NCI-H2196 (cell line): ENCODE results near the gene MSI2.
A peak's percentile ranks its signal among the peaks of the same experiment; 100 is the strongest.

Experiments
- DNase-seq: peaks from one replicate; lab custom pipeline; 2025; ENCODE audit not compliant: unreplicated experiment; lab: John Stamatoyannopoulos, UW

Gene MSI2

DNA sequence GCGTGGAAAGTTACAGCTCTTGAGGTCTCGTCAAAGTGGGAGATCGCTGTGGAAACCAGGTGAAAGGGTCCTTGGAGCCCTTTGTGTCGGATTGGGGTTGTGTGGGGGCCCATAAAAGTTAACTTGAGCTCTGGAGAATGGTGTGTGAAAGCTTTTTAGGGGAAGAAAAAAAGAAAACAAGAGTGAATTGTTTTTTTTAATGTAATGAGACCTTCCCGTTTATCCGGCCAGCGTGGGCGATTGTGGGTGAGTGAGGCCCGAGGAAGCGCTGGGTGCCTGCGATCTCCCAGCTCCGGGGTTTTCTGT is 150.6 kb downstream of the MSI2 start:
- DNase-seq = no peak

DNA sequence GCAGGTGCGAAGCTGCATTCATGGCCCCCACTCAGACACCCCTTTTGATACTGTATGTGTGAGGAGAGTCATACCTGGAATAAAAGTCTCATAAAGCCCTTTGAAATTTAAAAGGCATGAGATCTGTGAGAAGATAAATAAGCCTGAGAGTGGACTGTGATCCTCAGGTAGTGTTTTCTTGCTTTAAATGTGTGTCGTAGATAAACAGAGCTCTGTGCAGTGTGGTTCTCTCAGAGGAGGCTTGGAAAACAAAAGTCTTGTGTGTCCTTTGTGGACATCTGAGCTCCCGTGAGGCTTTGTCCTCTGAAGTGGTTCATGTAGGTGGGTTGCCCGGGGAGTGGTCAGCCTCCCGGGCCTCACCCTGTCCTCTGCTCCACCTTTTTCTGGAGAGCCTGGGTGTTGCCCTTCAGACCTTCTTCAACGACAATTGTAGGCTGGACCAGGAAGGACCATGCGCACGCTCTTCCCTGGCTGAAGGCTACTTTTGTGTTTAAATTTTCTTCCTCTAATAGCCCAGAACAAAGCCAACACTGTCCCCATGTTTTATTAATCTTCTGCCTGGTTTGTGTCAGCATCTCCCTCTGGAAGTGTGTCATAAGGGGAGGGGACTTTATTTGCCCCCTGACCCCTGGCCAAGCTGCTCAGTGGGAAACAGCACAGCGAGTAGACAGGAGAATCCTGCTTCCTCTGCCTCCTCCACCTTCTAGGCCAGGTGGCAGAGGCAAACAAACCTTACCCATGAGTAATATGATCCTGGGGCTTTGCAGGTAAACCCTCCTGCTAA is 151.2 kb downstream of the MSI2 start:
- peak; percentile 84 for DNase-seq

DNA sequence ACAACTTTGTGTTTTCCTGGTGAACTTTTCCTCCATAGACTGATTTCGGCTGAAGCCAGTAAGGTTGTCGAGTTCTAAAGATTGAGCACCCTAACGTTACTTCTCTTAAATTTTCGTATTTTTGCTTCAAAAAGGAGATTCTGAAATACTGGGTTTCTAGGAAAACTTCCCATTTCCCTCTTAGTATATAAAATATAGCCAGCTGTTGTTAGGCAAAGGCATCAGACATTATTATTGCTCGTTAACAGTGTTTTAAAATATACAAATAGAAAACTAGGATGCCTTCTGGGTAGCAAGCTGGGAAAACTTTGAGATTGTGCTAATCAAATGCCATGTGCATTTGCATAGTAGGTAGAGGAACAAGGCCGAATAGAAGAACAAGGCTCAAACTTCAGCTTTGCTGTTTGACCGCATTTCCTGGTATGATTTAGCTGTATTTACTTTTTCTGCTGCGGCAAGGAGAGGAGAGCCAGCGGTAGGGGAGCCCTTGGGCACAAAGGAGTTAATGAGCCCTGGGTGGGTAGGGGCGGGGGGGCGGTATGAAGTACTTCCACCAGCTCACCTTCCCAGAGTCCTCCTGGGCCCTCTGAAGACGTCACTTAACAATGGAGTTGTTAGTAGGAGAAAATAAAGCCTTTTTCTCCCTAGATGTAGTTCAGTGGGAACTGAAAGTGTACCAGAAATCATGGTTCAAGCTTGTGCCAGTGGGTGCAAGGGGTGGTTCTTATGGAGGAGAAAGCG is 151.9 kb downstream of the MSI2 start:
- DNase-seq = peak; percentile 59

DNA sequence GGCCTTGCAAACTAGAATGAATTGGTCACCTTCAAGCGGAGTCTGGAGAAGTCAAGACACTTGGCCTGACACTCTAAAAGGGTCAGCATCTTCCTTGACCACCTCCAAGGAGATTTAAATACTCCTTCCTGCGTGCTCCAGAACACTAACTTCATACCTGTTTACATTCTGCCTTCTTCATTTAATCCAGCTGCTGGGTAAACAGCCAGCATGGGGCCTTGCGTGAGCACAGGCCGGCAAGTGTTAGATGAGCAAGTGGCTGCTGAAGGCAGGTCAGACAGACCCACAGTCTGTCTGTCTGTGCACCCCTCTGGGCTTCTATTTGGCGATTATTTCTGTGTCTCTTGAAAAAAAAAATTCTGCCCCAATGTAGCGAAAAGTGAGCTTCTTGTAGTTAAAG is 153.8 kb downstream of the MSI2 start:
- DNase-seq = no peak

DNA sequence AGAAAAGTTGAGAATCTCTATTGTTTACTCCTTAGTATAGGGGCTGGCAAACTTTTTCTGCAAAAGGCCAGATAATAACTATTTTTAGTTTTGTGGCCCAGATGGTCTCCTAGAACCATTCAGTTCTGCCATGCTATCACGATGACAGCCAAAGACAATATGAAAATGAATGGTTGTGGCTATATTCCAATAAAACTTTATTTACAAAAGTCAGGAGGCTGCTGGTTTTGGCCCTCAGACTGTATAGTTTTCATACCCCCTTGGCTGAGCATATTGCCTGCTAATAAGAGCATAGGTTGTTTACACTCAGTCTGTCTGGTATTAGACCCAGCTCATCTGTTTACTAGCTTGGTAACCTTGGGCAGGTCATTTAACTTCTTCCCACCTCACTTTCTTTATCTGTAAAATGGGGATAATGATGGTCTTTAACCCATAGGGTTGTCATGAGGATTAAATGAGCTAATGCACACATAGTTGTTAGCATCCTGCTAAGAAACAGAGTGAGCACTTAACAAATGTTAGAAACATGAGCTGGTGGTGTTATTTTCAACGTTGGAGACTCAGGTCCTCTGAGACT is 156.3 kb downstream of the MSI2 start:
- DNase-seq = no peak

DNA sequence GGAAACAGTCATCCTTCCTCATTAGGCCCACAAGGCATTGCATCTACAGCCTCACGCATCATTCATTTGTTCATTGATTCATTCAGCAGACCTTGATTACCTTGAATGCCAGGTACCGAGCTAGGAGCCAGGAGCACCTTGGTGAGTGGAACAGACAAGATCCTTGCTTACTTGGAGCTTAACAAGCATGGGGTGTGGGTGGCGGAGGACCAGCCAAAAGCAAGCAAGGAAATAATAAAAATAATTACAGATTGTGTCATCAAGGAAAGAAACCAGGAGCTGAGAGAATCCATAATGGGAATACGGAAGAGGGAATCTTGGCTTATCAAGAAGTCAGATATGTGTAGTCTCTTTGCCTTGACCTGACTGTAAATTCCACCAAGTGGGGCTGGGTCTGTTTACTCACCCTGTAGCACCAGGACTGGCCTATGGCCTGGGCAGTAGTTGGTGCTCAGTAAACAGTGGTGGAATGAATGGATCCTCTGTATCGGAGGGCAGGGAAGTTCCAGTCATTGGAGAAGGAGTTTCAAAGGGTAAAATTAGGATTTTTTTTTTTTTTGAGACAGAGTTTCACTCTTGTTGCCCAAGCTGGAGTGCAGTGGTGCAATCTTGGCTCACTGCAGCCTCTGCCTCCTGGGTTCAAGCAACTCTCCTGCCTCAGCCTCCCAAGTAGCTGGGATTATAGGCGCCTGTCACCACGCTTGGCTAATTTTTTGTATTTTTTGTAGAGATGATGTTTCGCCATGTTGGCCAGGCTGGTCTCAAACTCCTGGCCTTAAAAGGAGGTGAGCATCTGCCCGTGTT is 157.7 kb downstream of the MSI2 start:
- DNase-seq = no peak

DNA sequence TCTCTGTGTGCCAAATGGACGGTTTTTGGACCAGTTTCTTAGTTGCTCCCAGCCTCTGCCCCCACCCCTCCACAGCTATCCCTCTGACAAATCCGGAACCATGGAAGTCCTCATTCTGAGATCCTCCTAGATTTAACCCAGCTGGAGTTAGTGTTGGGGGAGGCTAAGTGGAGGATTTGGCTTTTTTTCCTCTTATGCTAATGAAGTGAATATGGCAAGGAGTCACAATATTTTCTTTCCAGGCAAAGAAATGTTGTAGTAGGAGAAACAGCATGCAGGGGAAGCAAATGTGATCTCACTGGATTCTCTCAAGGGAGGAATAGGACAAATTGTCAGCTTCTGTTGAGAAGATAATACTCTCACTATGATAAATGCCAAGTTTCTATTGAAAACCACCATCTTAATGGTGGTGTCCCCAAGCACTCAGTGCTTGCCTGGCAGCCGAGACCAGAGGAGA is 159.5 kb downstream of the MSI2 start:
- DNase-seq = no peak

DNA sequence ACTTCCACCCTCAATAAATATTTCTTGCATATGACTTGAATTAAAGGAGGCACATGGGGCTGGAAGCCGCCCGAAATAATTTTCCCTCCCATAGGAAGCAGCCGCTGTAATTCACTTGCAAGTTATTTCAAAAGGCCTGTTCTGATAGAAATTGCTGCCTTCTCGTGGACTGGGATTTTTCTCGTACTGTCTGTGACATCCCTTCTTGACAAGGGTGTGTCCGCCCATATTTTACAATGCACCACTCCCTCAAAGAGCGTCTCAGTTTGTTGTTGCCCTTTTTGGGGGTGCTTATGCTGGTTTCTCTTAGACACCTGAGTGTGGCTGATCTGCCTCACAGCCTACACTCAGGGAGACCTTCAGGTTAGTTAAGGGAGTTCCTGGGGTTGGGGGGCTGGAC is 160.0 kb downstream of the MSI2 start:
- DNase-seq = no peak

DNA sequence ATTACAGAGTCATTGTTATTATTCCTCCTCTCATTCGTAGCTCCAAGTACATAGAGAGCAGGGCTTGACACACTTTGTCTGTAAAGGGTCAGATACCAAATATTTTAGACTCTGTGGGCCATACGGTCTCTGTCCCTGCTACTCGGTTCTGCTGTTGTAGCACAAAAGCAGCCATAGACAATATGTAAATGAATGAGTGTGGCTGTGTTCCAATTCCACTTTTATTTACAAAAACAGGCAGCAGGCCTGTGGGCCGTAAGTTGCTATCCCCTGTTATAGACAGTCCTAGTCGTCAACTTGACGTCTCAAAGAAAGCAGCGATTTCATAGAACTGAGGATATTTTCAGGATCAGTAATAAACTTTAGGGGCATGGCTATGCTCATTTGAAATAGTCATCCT is 161.6 kb downstream of the MSI2 start:
- no peak for DNase-seq

DNA sequence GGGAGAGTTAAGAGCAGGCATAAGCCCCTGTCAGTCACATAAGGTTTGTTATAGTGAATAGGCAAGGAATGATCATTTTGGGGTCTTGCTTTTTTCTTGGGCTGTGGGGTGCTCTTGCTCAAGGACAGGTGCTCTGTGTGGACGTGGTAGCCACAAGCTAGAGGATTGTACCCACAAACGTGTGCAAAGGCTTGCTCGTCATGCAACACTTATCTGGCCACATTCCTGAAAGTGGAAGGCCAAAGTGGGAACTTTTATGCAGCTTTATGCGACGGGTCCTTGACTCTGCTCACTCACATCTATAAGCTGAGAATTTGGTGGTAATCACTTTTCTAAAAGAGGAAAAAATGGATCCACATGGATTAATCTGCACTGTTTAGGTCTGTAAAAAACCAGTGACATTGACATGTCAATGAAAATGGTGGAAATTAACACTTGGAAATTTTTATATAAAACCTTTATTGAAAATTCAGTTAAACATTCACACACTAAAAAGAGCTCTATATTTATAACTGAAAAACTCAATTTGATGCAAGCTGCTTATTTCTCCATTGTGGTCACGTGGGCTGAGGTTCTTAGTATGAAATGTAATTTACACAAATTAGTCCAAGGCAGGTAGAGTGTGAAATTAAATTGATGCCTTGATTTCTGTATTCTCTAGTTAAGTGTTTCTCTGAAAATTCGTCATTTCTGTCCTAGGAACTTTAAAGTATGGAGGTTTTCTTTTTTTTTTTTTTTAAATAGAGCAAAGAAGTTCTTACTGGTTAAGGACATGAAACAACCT is 162.3 kb downstream of the MSI2 start:
- no peak for DNase-seq

DNA sequence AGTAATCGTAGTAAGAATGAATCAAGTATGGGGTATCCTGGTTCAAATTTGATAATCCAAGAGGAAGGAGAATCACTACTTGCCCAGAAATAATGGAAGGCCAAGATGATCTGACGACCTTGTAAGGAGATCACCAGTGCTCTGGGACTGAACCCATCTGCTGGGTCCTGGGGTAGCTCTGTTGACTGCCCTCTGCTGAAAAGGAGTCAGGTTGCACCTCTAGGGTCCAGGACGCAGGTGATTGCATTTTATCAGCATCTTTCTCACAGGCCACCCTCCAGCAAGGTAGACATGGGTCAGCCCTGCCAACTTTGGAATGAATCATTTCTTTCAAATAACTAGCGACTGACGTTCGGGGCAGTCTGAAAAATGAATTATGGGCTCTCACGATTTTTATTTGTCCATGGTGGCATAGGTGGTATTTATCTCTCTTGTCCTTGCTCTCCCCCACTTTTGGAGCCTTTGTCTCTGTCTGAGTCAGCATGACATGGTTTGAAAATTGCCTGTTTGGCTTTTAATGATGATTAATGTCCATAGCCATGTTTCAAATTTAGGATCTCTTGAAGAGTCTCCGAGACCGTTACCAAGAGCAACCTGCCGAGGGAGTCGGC is 163.7 kb downstream of the MSI2 start:
- no peak for DNase-seq

DNA sequence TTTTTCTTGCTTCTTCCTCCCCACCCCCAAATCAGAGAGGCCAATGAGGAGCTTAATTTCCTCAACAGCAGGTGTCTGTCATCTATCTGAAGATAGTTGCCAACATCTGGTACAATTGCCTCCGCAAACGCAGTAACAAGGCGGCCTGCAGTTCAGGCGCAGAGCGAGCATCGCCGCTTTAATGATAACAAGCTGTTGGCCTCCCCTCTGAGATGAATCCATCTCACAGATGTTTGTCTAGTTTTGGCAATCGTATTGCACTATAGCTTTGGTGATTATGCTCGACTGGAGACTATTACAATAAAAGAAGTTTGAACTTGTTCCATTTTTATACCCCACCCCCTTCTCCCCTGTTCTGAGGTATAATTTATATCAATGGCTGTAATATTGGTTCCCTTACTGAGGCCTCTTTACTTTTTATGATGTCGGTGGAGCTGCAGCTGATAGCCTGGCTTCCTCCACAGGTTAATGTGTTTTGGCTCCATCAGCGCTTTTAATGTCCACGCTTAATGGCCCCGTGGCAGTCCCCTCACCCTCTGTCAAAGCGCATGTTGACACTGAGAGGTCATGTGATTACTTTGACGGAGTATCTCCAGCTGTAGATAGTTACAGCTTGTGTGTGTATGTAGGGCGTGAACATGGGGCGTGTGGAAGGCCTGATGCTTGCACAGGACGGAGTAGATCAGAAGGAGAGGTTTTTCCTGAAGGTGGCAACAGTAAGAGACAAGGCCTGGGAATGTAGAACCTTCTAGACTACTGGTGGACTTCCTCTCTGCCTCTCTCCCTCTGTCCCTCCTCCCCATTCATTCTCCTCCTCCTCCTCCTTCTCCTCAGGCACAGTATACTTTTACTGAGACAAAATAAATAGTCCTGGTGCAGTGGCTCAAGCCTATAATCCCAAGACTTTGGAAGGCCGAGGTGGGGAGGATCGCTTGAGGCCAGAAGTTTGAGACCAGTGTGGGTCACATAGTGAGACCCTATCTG is 164.7 kb downstream of the MSI2 start:
- DNase-seq = peak; percentile 63

DNA sequence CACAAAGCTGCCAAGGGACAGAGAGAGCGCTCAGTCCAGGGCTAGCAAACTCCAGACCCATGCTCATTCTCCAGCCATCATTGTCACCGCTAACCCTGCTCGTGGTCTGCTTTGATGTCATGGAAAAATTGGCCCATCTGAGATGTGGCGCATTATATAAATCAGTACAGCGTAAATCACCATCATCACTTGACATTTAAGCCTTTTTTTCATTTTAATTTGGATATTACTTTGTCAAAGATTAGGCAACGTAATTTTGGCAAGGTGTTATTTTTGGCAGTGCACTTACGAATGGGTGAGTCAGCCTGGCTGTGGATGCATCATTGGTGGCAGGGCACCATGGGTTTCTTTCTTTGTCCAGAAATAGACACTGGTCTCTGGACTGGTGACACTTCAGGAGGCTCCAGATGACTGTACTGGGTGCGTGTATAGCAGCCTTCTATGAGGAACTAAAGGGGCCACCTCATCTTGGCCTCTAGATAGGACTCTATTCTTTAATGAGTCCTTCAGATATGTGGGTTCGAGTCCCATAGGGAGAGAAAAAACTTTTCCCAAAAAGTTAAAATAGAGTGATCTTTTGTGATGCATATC is 166.3 kb downstream of the MSI2 start:
- peak; percentile 12 for DNase-seq

DNA sequence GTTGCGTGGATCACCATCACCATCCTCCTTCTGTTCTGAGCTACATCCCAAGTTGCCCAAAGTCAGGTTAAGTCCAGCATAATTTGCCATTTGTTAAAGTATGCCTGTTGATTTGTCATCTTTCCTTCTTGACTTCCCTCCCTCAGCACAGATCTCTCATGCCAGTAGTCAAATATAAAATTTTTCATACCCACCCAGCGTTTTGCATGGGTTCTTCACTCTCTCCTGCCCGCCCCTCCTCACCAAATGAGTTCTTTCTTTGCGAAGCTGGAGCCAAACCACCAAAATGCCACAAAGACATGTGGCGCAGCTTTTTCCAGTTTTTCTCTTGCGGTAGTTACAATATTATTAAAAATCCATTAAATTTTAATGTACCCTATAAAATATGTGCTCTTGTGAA is 167.2 kb downstream of the MSI2 start:
- DNase-seq = no peak

DNA sequence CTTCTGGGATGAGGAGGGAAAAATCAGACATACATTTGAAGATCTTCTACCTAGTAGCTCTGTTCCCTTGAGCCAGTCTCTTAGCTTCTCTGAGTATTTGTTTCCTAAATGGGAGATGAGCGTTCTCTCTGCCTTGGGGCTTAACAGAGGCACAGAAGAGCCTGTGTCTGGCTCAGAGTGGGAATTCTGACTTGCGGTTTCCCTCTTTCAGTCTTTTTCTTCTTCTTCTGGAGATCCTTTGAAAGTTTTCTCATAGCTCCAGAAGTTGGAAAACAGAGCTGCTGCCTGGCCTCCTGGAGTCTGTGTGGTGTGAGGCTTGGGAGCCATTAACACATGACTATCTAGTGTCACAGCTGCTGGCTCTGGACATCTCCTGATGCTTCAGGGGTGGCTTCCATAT is 167.9 kb downstream of the MSI2 start:
- DNase-seq = no peak

DNA sequence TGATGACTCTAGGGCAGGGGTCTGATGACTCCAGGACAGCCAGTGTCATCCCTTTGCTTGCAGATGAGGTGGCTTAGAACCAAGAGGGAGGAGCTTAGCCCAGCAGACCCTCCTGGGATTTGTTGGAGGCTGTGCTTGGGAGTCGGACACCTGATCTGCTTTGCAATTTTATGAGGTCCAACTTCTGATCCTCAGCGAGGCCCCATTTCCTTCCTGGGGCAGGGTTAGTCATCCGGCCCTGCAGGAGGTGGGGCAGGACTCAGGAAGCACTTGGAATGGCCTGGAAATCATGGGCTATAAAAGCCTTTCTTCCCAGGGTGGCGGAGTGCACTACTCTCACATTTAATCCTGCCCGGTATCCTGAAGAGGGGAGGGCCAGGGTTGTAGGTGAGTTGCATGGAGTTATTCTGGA is 168.5 kb downstream of the MSI2 start:
- no peak for DNase-seq

DNA sequence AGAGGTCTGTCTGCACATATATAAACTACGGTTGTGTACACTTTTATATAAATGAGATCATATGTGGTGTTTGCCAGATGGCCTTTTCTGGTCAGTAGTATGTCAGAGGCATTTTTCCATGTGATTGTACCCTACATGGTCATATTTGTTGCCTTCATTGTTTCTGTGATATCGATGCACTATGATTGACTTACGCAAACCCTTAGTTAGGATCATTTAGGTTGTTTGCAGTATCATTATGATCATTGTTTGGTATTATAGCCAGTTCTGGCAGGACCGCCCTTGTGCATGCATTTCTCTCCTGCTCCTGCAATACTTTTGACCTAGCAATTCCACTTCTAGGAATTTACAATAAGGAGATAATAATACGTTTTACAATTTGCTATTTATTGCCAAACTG is 169.1 kb downstream of the MSI2 start:
- DNase-seq = no peak

DNA sequence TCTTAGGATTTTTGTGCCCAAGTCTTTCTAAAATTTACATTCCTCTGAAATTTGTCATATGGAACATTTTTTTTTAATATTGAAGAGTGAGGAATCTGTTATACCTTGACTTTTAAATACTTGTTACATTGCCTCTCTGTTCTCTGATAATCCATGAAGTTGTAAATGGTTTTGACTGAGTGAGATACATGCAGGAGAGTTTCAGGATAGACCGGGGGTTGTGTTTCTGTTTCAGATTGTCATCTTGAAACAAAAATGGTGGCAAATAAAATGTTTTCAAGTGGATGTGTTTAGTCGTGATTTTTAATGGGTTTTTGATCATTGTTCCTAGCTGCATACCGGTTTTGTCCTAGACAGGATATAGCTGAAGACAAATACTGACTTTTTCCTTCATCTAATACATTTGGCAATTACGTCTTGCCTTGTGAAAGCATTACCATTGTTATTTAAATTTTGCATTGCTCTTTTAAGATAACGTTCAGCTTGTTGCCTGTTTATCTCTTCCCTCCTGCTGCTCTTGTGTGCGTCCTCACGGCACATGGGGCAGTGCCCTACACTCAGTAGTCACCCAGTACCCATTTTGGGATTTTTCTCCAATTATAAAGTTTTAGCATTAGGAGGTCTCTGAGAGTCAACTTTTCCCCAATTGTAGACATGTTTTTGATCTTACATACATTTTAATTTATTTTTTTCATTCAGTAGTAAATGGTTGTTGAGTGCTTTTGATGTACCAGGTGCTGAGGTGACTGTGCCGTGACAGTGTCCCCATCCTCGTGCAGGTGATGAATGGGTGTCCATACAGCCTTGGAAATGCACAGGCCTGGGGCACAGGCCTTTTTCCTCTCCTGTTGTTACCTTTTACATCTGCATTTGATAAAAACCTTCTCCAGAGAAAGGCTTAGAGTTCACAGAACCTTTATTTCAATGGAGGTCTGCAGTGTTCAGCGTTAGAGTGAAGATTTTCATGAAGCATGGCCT is 169.9 kb downstream of the MSI2 start:
- no peak for DNase-seq
